OCI-LY7 (cell line): ENCODE results near the gene DGKD. TPM values are rescaled to one million over a fixed set of nuclear protein-coding genes. Genes with fewer than 3 reads are reported as not detected.

Source experiments
- BruUV-seq: library from RNA; stranded (reverse); fragments of 400-500 nt; replicated peaks from 2 replicates; lab custom pipeline; 2021; lab: Mats Ljungman, UMichigan
- CTCF ChIA-PET: fragments of 300-600 bp; sonication (Branson Sonifier 250); formaldehyde crosslinking; loops from one replicate; lab custom pipeline; 2022; ENCODE audit warnings: antibody characterized with exemption; ENCODE audit not compliant: unreplicated experiment; lab: Charles Lee
- POLR2A ChIA-PET: fragments of 300-600 bp; sonication (Branson Sonifier 250); formaldehyde crosslinking; loops from one replicate; lab custom pipeline; 2022; ENCODE audit warnings: antibody characterized with exemption; lab: Charles Lee
- DNase-seq: peaks from one replicate; pipeline ENCODE4 v3.0.0-alpha.2; 2015; ENCODE audit warnings: low spot score
- H2AFZ ChIP-seq: fragments of 200-600 bp; sonication (generic), shearing (Covaris generic); 2 replicates; pipeline ENCODE4 v1.6.1; 2014; ENCODE audit warnings: mild to moderate bottlenecking, antibody characterized with exemption, low read length, moderate library complexity
- H3K27ac ChIP-seq: fragments of 200-600 bp; sonication (generic); 2 replicates; pipeline ENCODE4 v1.5.1; 2014; ENCODE audit warnings: mixed run types, low read depth, mild to moderate bottlenecking, moderate library complexity, low read length, inconsistent platforms; ENCODE audit not compliant: poor library complexity, severe bottlenecking
- H3K36me3 ChIP-seq: fragments of 200-600 bp; sonication (generic); 2 replicates; pipeline ENCODE4 v1.6.1; 2014; ENCODE audit warnings: mild to moderate bottlenecking, antibody characterized with exemption, low read length, moderate library complexity, mixed read lengths; ENCODE audit not compliant: insufficient read depth
- H3K4me1 ChIP-seq: fragments of 200-600 bp; sonication (generic); 2 replicates; pipeline ENCODE4 v1.5.1; 2014; ENCODE audit warnings: mild to moderate bottlenecking, low read length; ENCODE audit not compliant: insufficient read depth, poor library complexity, severe bottlenecking
- H3K4me2 ChIP-seq: fragments of 200-600 bp; sonication (generic); 2 replicates; pipeline ENCODE4 v1.6.1; 2014; ENCODE audit warnings: mild to moderate bottlenecking, low read length
- H3K4me3 ChIP-seq: fragments of 200-600 bp; sonication (generic); 2 replicates; pipeline ENCODE4 v1.5.1; 2014; ENCODE audit warnings: mild to moderate bottlenecking, low read depth, low read length; ENCODE audit not compliant: poor library complexity, severe bottlenecking
- H3K79me2 ChIP-seq: fragments of 200-600 bp; sonication (generic); 2 replicates; pipeline ENCODE4 v1.6.1; 2016; ENCODE audit warnings: low read depth, mild to moderate bottlenecking, low read length, moderate library complexity, mixed read lengths; ENCODE audit not compliant: insufficient read depth
- H3K9me2 ChIP-seq: fragments of 200-600 bp; sonication (generic); 2 replicates; pipeline ENCODE4 v1.6.1; 2016; ENCODE audit warnings: mild to moderate bottlenecking, low read length, mixed read lengths; ENCODE audit not compliant: insufficient read depth
- H3K9me3 ChIP-seq: fragments of 200-600 bp; sonication (generic); 2 replicates; pipeline ENCODE4 v1.6.1; 2014; ENCODE audit warnings: mild to moderate bottlenecking, mixed run types, low read length, mixed read lengths
- H4K20me1 ChIP-seq: fragments of 200-600 bp; sonication (generic); 2 replicates; pipeline ENCODE4 v1.6.1; 2014; ENCODE audit warnings: mild to moderate bottlenecking, antibody characterized with exemption, low read length, moderate library complexity, mixed read lengths; ENCODE audit not compliant: insufficient read depth
- CTCF ChIP-seq: fragments of 200-600 bp; sonication (generic); conservative IDR thresholded peaks from 2 replicates; pipeline ENCODE4 v1.5.1; 2014; ENCODE audit warnings: mild to moderate bottlenecking, antibody characterized with exemption, low read length, moderate library complexity, mixed read lengths
- EZH2phosphoT487 ChIP-seq: fragments of 200-600 bp; sonication (generic); IDR thresholded peaks from 2 replicates; pipeline ENCODE4 v1.6.1; 2018; ENCODE audit warnings: low read depth, borderline replicate concordance, mild to moderate bottlenecking, mixed run types, antibody characterized with exemption, low read length, moderate library complexity, mixed read lengths
- intact Hi-C: fragments of 100-400 bp; cut with micrococcal nuclease; formaldehyde crosslinking; loops from one replicate; pipeline ENCODE4 v1.10.0; 2022; ENCODE audit not compliant: unreplicated experiment
- total RNA-seq, 2 experiments: library from RNA; depleted of rRNA in 1 of 2; stranded (reverse); fragments of >200 nt in 1 of 2; shearing (Covaris generic) in 1 of 2; gene quantifications; 2 replicates each; pipeline ENCODE4 v1.2.3, GENCODE V29; 2014 to 2022

Gene DGKD
- total RNA-seq, 2 experiments from 2014 or later: 62.9 to 271 TPM

GRCh38 chr2:233406865-233407264 is 52.6 kb downstream of the DGKD start:
- H4K20me1 ChIP-seq: no peaks in the 10 kb centered on the region
- no peak overlapping the region for H2AFZ ChIP-seq
- ChIA-PET POLR2A (no interaction called here), CTCF (no interaction called here)
- peaks cover 3% of the 10 kb centered on the region for H3K4me1 ChIP-seq
- no peak for DNase-seq
- TF ChIP-seq EZH2phosphoT487 (no peak), CTCF (no peak)
- BruUV-seq: no TSS peak
- no peak overlapping the region for H3K4me3 ChIP-seq
- H3K36me3 ChIP-seq: peaks cover 58% of the 10 kb centered on the region
- H3K79me2 ChIP-seq: no peaks in the 10 kb centered on the region
- H3K27ac ChIP-seq: no peak overlapping the region
- intact Hi-C loops: no loop called here
- peaks cover 18% of the 10 kb centered on the region; the same call in 1 of the 2 replicates for H3K9me3 ChIP-seq
- H3K4me2 ChIP-seq: no peak overlapping the region
- no peaks in the 10 kb centered on the region for H3K9me2 ChIP-seq

DNA sequence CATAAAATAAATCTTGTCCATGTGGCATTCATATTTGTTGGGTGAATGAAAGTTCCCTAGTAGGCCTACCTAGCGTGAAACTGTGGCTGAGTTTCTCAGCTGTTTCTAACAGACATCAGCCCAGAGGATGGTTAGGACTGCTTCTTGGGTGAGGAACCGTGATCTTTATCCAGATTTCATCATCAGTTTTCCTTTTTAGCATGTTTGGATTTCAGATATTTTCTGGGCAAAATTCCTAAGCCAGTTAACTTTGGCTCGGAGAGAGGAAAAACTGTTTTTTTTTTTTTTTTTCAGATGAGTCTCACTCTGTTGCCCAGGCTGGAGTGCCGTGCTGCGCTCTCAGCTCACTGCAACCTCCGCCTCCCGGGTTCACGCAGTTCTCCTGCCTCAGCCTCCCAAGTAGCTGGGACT is 53.5 kb downstream of the DGKD start:
- BruUV-seq: no TSS peak
- Histone ChIP-seq H3K27ac (no peak overlapping the region), H3K4me3 (no peak overlapping the region), H2AFZ (no peak overlapping the region), H3K4me1 (peaks cover 3% of the 10 kb centered on the region), H3K9me2 (no peaks in the 10 kb centered on the region), H4K20me1 (no peaks in the 10 kb centered on the region), H3K4me2 (no peak overlapping the region), H3K79me2 (peaks cover 8% of the 10 kb centered on the region; the same call in 1 of the 2 replicates), H3K9me3 (peaks cover 25% of the 10 kb centered on the region; the same call in 1 of the 2 replicates), H3K36me3 (peaks cover 66% of the 10 kb centered on the region)
- TF ChIP-seq EZH2phosphoT487 (no peak), CTCF (no peak)
- POLR2A ChIA-PET: interaction anchor here (0.5 kb wide), 1 partner anchor 331 kb away, joined by 3 read pairs; no protein-coding TSS in a partner anchor
- intact Hi-C loops: no loop called here
- DNase-seq: no peak
- CTCF ChIA-PET: interaction anchor here (0.6 to 0.7 kb wide), 2 partner anchors 40 to 232 kb away, joined by 3 read pairs; no protein-coding TSS in a partner anchor

- Histone ChIP-seq H4K20me1 (no peaks in the 10 kb centered on the region), H3K79me2 (peaks cover 11% of the 10 kb centered on the region; the same call in 1 of the 2 replicates), H3K27ac (no peak overlapping the region), H3K9me2 (no peaks in the 10 kb centered on the region), H2AFZ (no peak overlapping the region), H3K4me3 (no peak overlapping the region), H3K36me3 (peaks cover 74% of the 10 kb centered on the region), H3K4me2 (no peak overlapping the region), H3K4me1 (peaks cover 3% of the 10 kb centered on the region), H3K9me3 (peaks cover 25% of the 10 kb centered on the region; the same call in 1 of the 2 replicates)
- BruUV-seq: no TSS peak
- no peak for DNase-seq
- TF ChIP-seq CTCF (no peak), EZH2phosphoT487 (no peak)
- POLR2A ChIA-PET: no interaction called here
- intact Hi-C loops: no loop called here
- CTCF ChIA-PET: interaction anchor here (0.7 kb wide), 1 partner anchor 233 kb away, joined by 3 read pairs; no protein-coding TSS in a partner anchor
Measured at GRCh38 chr2:233408366-233409285, 54.3 kb downstream of the DGKD start.
